OCI-LY3 (cell line): ENCODE results near the gene DSCAM.

Experiments
- H2AFZ ChIP-seq: fragments of 200-600, 300-600 bp; shearing (Covaris generic); 2 replicates; pipeline ENCODE4 v1.6.0; 2014; ENCODE audit warnings: antibody characterized with exemption, low read depth, low read length
- H3K27ac ChIP-seq: fragments of 200-600, 300-600 bp; sonication (generic); 2 replicates; pipeline ENCODE4 v1.5.1; 2014; ENCODE audit warnings: mild to moderate bottlenecking, low read length, moderate library complexity, mixed read lengths
- H3K27me3 ChIP-seq: fragments of 200-600, 300-600 bp; sonication (generic); 2 replicates; pipeline ENCODE4 v1.6.1; 2014; ENCODE audit warnings: low read depth, low read length, mixed read lengths
- H3K36me3 ChIP-seq: fragments of 200-600, 300-600 bp; sonication (generic); replicated peaks from 2 replicates; pipeline ENCODE3; 2014; ENCODE audit warnings: low read depth, low read length, mixed read lengths
- H3K4me1 ChIP-seq: fragments of 300-600, 200-600 bp; sonication (generic); 2 replicates; pipeline ENCODE4 v1.6.1; 2014; ENCODE audit warnings: low read length, mixed read lengths
- H3K4me2 ChIP-seq: fragments of 200-600, 300-600 bp; sonication (generic); 2 replicates; pipeline ENCODE4 v1.6.1; 2014; ENCODE audit warnings: low read length, mixed read lengths
- H3K4me3 ChIP-seq: fragments of 300-600, 200-600 bp; sonication (generic); 2 replicates; pipeline ENCODE4 v1.5.1; 2014; ENCODE audit warnings: antibody characterized with exemption, mild to moderate bottlenecking, low read length, moderate library complexity
- H3K79me2 ChIP-seq: fragments of 300-600, 200-600 bp; shearing (Covaris generic); 2 replicates; pipeline ENCODE4 v1.6.1; 2014; ENCODE audit warnings: mild to moderate bottlenecking, low read length, mixed read lengths
- H3K9ac ChIP-seq: fragments of 300-600, 200-600 bp; shearing (Covaris generic); 2 replicates; pipeline ENCODE4 v1.6.0; 2014; ENCODE audit warnings: mild to moderate bottlenecking, low read length, moderate library complexity
- H3K9me3 ChIP-seq: fragments of 200-600, 300-600 bp; shearing (Covaris generic); 2 replicates; pipeline ENCODE4 v1.6.1; 2014; ENCODE audit warnings: low read length, mixed read lengths; ENCODE audit not compliant: insufficient read depth
- H4K20me1 ChIP-seq: fragments of 200-600, 300-600 bp; sonication (generic); 2 replicates; pipeline ENCODE4 v1.6.1; 2016; ENCODE audit warnings: low read length, mixed read lengths; ENCODE audit not compliant: insufficient read depth
- EZH2phosphoT487 ChIP-seq: fragments of 200-600 bp; shearing (Covaris generic); IDR thresholded peaks from 2 replicates; pipeline ENCODE4 v1.6.1; 2018; ENCODE audit warnings: antibody characterized with exemption, mixed run types, low read depth
- TF ChIP-seq, protein P1 (sequence below): fragments of 200-600, 300-600 bp; sonication (generic); IDR thresholded peaks from 2 replicates; pipeline ENCODE4 v1.5.1; 2014; ENCODE audit warnings: antibody characterized with exemption, low read length, low read depth

DSCAM gene

DNA sequence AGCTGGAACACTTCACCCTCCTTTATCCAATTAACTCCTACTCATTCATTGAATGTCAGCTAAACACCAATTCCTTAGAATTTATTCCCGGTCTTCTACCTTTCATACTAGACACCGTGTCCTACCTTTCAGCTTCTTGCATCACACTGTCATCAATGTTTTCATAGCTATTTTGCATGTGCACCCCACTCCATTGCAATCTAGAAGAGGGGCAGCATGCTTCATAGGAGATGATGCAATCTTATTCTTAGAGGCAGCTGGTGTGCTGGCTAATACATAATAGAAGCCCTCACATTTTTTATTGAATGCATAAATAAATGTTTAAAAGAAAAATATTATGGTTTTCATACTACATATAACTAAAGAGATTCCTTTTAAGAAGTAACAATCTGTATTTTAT lies 123.6 kb downstream of the DSCAM start:
- H3K27ac ChIP-seq, result no peak overlapping the region
- no peaks in the 10 kb centered on the region for H3K36me3 ChIP-seq
- H3K4me3 ChIP-seq, result no peak overlapping the region
- no peak overlapping the region for H3K9ac ChIP-seq
- H3K9me3 ChIP-seq, result no peaks in the 10 kb centered on the region
- no peak for TF ChIP-seq EZH2phosphoT487
- TF ChIP-seq, protein P1, sequence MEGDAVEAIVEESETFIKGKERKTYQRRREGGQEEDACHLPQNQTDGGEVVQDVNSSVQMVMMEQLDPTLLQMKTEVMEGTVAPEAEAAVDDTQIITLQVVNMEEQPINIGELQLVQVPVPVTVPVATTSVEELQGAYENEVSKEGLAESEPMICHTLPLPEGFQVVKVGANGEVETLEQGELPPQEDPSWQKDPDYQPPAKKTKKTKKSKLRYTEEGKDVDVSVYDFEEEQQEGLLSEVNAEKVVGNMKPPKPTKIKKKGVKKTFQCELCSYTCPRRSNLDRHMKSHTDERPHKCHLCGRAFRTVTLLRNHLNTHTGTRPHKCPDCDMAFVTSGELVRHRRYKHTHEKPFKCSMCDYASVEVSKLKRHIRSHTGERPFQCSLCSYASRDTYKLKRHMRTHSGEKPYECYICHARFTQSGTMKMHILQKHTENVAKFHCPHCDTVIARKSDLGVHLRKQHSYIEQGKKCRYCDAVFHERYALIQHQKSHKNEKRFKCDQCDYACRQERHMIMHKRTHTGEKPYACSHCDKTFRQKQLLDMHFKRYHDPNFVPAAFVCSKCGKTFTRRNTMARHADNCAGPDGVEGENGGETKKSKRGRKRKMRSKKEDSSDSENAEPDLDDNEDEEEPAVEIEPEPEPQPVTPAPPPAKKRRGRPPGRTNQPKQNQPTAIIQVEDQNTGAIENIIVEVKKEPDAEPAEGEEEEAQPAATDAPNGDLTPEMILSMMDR, result no peak
- no peaks in the 10 kb centered on the region for H3K27me3 ChIP-seq
- H3K79me2 ChIP-seq, result no peaks in the 10 kb centered on the region
- no peaks in the 10 kb centered on the region for H3K4me1 ChIP-seq
- no peaks in the 10 kb centered on the region for H4K20me1 ChIP-seq
- no peak overlapping the region for H3K4me2 ChIP-seq
- H2AFZ ChIP-seq, result no peak overlapping the region

DNA sequence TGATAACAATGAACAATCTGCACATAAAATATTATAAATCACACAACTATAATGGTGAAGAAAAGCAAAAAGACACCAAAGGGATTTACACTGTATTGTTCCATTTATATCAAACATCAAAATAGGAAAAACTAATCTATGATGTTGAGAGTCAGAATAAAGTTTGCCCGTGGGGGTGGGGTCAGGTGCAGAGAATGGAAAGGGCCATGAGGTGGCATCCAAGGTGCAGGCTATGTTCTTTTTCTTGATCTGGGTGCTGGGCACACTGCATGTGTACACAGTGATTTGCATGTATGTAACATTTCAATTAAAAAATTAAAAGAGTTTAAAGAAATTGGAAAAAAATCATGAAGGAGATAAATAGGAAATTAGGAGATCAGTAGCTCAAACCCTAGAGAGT lies 127.3 kb downstream of the DSCAM start:
- no peaks in the 10 kb centered on the region for H3K79me2 ChIP-seq
- H3K4me1 ChIP-seq, result peaks cover 8% of the 10 kb centered on the region
- no peak for TF ChIP-seq EZH2phosphoT487
- TF ChIP-seq, protein P1, result peak; percentile 28; the same call in 1 of the 2 replicates
- H3K36me3 ChIP-seq, result no peaks in the 10 kb centered on the region
- no peak overlapping the region for H3K4me2 ChIP-seq
- H4K20me1 ChIP-seq, result no peaks in the 10 kb centered on the region
- no peaks in the 10 kb centered on the region for H3K27me3 ChIP-seq
- no peak overlapping the region for H3K27ac ChIP-seq
- no peak overlapping the region for H3K4me3 ChIP-seq
- H3K9ac ChIP-seq, result no peak overlapping the region
- no peaks in the 10 kb centered on the region for H3K9me3 ChIP-seq
- H2AFZ ChIP-seq, result no peak overlapping the region

DNA sequence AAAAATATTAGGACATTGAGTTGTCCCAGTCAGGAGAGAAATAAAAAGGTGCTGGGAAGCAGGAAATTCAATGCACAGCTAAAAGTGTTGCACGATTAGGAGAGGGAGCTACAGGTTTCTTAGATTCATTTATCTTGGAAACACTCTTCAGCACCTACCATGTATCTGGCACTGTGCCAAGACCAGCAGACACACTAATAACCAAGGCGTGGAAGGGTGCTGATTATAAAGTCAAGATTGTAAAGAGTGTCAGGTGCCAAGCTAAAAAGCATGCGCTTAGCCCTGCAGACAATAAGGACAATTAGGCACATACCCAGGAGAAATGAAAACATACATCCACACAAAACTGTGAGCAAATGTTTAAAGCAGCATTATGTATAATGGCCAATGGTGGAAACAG lies 129.9 kb downstream of the DSCAM start:
- Histone ChIP-seq H4K20me1 (no peaks in the 10 kb centered on the region), H3K9me3 (no peaks in the 10 kb centered on the region), H3K4me3 (no peak overlapping the region), H3K27ac (no peak overlapping the region), H2AFZ (no peak overlapping the region), H3K79me2 (no peaks in the 10 kb centered on the region), H3K27me3 (no peaks in the 10 kb centered on the region), H3K4me2 (no peak overlapping the region), H3K4me1 (peaks cover 11% of the 10 kb centered on the region), H3K9ac (no peak overlapping the region), H3K36me3 (no peaks in the 10 kb centered on the region)
- TF ChIP-seq, protein P1, result no peak
- TF ChIP-seq EZH2phosphoT487, result no peak

DNA sequence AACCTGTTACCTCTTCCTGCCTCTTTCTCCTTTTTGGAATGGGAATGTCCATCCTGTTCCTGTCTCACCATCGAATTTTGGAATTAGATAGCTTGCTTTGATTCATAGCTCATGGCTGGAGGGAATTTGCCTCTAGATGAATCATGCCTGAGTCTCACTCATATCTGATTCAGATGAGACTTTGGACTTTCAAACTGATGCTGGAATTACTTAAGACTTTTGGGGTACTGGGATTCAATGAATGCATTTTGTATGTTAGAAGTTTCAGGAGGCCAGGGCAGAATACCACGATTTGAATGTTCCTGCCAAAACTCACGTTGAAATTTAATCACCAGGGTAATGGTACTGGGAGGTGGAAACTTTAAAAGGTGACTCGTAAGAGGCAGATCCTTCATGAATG lies 132.4 kb downstream of the DSCAM start:
- no peaks in the 10 kb centered on the region for H3K36me3 ChIP-seq
- no peaks in the 10 kb centered on the region for H3K79me2 ChIP-seq
- no peak for TF ChIP-seq EZH2phosphoT487
- TF ChIP-seq, protein P1, result no peak
- peak overlapping the region; percentile 19; the same call in 1 of the 2 replicates for H3K4me2 ChIP-seq
- no peaks in the 10 kb centered on the region for H3K27me3 ChIP-seq
- H3K9ac ChIP-seq, result no peak overlapping the region
- H3K4me3 ChIP-seq, result no peak overlapping the region
- H3K9me3 ChIP-seq, result no peaks in the 10 kb centered on the region
- peaks cover 11% of the 10 kb centered on the region for H3K4me1 ChIP-seq
- H3K27ac ChIP-seq, result no peak overlapping the region
- H2AFZ ChIP-seq, result no peak overlapping the region
- no peaks in the 10 kb centered on the region for H4K20me1 ChIP-seq
